ENCODE results near the gene DCLK1. TPM values are rescaled to one million over a fixed set of nuclear protein-coding genes. Genes with fewer than 3 reads are reported as not detected.

Gene DCLK1
- total RNA-seq, 1 donor from 2014 or later: under 0.01 TPM

DNA sequence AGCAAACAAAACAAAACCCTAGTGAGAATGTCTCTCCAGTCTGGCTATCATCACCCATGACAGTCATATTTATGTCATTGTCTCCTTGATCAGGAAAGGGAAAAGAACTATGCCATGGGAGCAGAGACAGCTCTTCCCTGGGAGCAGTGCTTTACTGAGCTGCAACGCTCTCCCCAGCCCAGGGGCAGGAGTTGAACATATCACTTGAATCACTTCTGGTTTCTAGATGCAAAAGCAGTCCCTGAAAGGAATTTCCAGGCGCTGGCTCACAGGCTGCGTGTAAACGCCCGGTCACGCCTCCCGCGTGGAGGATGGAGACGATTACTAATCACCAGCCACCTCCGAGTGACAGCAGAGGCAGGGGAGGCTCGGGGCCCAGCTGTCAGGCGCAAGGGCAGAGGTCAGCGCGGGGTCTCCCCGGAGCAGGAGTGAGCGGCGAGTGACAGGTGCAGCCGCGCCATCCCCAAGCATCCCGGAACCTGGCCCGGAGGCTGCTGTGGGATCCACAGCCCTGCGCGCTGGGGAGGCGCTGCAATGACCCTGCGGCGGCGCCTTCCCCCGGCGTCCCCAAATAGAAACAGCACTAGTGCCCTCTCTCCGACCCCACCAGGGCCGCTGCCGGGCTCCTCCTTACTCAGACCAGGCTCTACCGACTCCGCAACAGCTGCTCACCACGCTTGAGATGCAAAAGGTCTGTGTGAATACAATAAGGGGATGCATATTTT is 23.5 kb upstream of the DCLK1 start:
- Histone ChIP-seq H3K4me3 (ENCODE audit: low read depth, low read length) (no peak overlapping the region), H3K36me3 (ENCODE audit: control insufficient read depth, insufficient read depth, low read length) (no peaks in the 10 kb centered on the region), H3K27me3 (ENCODE audit: control insufficient read depth, insufficient read depth, low read length) (peaks cover 7% of the 10 kb centered on the region)
- no peak for DNase-seq (ENCODE audit: low read depth)
- TF ChIP-seq CTCF (IDR thresholded peaks at IDR 0.05; ENCODE audit: insufficient read depth, low read length, severe bottlenecking): no peak
- FAIRE-seq: no peak

GRCh38 chr13:36151591-36151990 is 20.4 kb upstream of the DCLK1 start:
- peaks cover 5% of the 10 kb centered on the region for H3K27me3 ChIP-seq (ENCODE audit: control insufficient read depth, insufficient read depth, low read length)
- no peak for TF ChIP-seq CTCF (IDR thresholded peaks at IDR 0.05; ENCODE audit: insufficient read depth, low read length, severe bottlenecking)
- FAIRE-seq (no peak), DNase-seq (ENCODE audit: low read depth) (no peak)
- H3K36me3 ChIP-seq (ENCODE audit: control insufficient read depth, insufficient read depth, low read length): no peaks in the 10 kb centered on the region
- H3K4me3 ChIP-seq (ENCODE audit: low read depth, low read length): no peak overlapping the region

DNA sequence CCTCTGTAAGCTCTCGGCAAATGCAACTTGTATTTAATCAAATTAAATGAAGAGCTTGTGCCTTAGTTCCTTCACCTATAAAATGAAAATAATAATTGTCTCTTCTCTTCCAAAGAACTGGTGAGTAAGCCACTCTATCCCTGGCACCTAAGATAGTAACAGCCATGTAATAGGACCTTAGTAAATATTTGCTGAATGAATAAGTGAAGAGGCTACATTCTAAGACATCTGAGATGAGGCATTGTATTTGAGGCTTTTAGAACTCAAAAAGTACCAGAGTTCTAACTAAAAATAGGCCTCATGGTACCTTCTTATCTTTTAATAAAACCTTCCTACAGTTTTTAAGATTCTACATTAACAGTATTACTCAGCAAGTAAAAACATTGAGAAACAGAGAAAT is 17.3 kb upstream of the DCLK1 start:
- no peaks in the 10 kb centered on the region for H3K36me3 ChIP-seq (ENCODE audit: control insufficient read depth, insufficient read depth, low read length)
- no peak overlapping the region for H3K4me3 ChIP-seq (ENCODE audit: low read depth, low read length)
- H3K27me3 ChIP-seq (ENCODE audit: control insufficient read depth, insufficient read depth, low read length): no peaks in the 10 kb centered on the region
- TF ChIP-seq CTCF (IDR thresholded peaks at IDR 0.05; ENCODE audit: insufficient read depth, low read length, severe bottlenecking): no peak
- DNase-seq (ENCODE audit: low read depth) (peak; percentile 20), FAIRE-seq (no peak)

- no peaks in the 10 kb centered on the region for H3K36me3 ChIP-seq (ENCODE audit: control insufficient read depth, insufficient read depth, low read length)
- H3K4me3 ChIP-seq (ENCODE audit: low read depth, low read length): no peak overlapping the region
- no peak for FAIRE-seq
- no peak for DNase-seq (ENCODE audit: low read depth)
- TF ChIP-seq CTCF (IDR thresholded peaks at IDR 0.05; ENCODE audit: insufficient read depth, low read length, severe bottlenecking): no peak
- H3K27me3 ChIP-seq (ENCODE audit: control insufficient read depth, insufficient read depth, low read length): no peaks in the 10 kb centered on the region
Observed at GRCh38 chr13:36147330-36147729, 16.1 kb upstream of the DCLK1 start.

- no peaks in the 10 kb centered on the region for H3K27me3 ChIP-seq (ENCODE audit: control insufficient read depth, insufficient read depth, low read length)
- no peak overlapping the region for H3K4me3 ChIP-seq (ENCODE audit: low read depth, low read length)
- no peak for TF ChIP-seq CTCF (IDR thresholded peaks at IDR 0.05; ENCODE audit: insufficient read depth, low read length, severe bottlenecking)
- FAIRE-seq: no peak
- no peaks in the 10 kb centered on the region for H3K36me3 ChIP-seq (ENCODE audit: control insufficient read depth, insufficient read depth, low read length)
- no peak for DNase-seq (ENCODE audit: low read depth)
Observed at GRCh38 chr13:36146511-36147269, 15.5 kb upstream of the DCLK1 start.
